Natural killer cell (primary cell): ENCODE measurements around the gene RBL2. TPM values are rescaled to one million over a fixed set of nuclear protein-coding genes. Genes with fewer than 3 reads are reported as not detected.

ENCODE experiments used
- total RNA-seq, 4 donors: library from RNA; stranded (reverse); fragments of 120-200 nt in 1 of 4; gene quantifications; one replicate each; pipeline versions ENCODE4 v1.2.3 to v1.2.4, GENCODE V29; 2013 to 2022

RBL2 gene
- total RNA-seq, 3 donors from 2014 or later (not counting 1 experiment from before 2014, with no cell fraction given), result 140 to 222 (median 175) TPM

Other genes starting within 250 kb of the RBL2 start
- 10 to 100 TPM; 22.0 to 33.2 (median 23.2) TPM for gene AKTIP, start 68.7 kb downstream of the RBL2 start, total RNA-seq